Activated CD4-positive, alpha-beta T cell treated with anti-CD3 and anti-CD28 coated beads, Interleukin-2, Interleukin-4, amounts not matched to agents 100 ng/mL and 50 ng/mL, durations not matched to agents 16 hours and 8 hours (primary cell): ENCODE results near the gene STKLD1.
"Not testable (repeated sequence)": the region's sequence is repeated elsewhere in the genome, so short reads cannot be mapped to it uniquely, and the experiment has no call there.

ENCODE experiments used
- DNase-seq: peaks from one replicate; pipeline ENCODE4 v3.0.0-alpha.2; 2020; ENCODE audit warnings: low spot score

Gene STKLD1

DNA sequence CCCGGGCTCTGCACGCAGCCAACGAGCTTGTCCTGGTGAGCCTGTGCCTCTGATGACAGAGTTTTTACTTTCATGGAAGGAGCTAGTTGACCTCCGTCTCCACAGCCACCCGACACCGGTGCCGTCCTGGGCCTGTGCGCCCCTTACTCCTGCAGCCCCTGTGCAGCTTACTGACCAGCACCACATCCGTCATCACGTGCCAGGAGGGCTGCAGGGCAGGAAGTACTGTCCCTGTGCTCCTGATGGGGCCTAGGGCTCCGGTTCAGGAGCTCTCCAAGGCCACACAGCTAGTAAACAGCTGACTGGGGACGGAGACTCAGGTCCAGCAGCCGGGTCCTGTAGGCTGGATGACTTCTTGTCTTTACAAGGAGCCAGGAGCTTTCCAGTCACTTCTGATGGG, 10.2 kb downstream of the STKLD1 start:
- no peak for DNase-seq

- DNase-seq: no peak
Observed at GRCh38 chr9:133387680-133388079, 11.5 kb downstream of the STKLD1 start.

DNA sequence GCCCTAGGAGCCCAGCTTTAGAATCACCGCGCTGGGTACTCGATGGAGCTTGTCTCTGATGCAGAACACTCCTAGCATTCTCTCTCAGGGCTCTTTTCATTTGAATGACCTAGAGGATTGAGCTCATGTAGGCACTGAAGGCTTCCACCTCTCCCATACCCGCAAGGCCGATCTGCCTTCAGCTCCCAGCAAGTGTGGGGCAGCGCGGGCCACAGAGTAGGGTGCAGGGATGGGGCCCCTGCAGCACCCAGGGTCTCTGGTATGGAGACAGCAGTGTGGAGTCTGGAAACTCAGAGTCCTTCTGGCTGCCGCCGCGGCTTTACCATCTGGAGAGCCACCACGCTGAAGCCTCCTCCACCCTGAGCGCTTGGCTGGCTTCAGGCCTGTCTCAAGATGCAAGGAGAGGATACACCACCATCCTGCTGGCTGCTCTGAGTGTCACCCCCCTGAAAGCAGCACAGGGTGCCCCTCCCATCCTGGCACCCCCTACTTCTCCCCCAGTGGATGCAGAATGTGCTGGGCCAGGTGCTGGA, 12.9 kb downstream of the STKLD1 start:
- DNase-seq: no peak

- no peak for DNase-seq
Observed at GRCh38 chr9:133389562-133389961, 13.4 kb downstream of the STKLD1 start.

DNA sequence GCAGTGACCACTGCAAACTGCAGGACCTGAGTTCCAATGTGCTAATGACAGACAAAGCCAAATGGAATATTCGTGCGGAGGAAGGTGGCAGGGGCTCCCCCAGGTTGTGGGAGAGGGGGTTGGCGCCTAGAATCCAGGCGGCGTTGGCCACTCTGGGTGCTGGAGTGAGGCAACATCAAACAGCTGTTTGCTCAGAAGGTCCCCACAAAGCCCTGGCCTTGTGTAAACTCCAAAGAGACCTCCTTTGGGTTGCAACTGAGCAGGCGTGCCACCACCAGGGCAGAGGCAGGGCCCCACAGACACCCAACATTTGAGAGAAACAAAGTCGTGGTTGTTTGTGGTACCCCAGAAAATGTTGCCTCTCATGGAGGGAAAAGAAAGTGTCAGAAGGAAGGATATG, 14.5 kb downstream of the STKLD1 start:
- no peak for DNase-seq

DNA sequence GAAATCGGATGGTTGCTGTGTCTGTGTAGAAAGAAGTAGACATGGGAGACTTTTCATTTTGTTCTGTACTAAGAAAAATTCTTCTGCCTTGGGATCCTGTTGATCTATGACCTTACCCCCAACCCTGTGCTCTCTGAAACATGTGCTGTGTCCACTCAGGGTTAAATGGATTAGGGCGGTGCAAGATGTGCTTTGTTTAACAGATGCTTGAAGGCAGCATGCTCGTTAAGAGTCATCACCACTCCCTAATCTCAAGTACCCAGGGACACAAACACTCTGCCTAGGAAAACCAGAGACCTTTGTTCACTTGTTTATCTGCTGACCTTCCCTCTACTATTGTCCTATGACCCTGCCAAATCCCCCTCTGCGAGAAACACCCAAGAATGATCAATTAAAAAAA, 15.3 kb downstream of the STKLD1 start:
- DNase-seq: not testable (repeated sequence)

DNA sequence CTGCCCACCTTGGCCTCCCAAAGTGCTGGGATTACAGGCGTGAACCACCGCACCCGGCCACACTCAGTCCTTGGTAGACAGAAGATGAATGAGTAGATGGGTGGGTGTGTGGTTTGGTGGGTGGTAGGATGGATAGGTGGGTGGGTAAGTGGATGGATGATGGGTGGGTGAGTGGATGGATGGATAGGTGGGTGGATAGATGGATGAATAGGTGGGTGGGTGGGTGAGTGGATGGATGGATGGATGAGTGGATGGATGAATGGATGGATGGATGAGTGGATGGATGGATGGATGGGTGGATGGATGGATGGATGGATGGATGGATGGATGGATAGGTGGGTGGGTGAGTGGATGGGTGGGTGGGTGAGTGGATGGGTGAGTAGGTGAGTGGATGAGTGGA, 16.1 kb downstream of the STKLD1 start:
- not testable (repeated sequence) for DNase-seq

DNA sequence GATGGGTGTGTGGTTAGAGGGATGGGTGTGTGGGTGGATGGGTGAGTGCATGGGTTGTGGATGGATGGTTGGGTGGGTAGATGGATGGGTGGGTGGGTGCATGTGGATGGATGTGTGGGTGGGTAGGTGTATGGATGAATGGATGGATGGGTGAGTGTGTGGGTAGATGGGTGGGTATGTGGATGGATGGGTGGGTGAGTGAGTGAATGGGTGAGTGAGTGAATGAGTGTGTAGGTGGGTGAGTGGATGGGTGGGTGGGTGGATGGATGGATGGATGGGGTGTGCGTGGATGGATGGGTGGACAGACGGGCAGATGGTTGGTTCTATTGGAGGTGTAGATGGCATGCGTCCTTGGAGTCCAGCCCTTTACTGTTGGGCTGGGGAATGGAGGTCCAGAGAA, 17.2 kb downstream of the STKLD1 start:
- no peak for DNase-seq

DNA sequence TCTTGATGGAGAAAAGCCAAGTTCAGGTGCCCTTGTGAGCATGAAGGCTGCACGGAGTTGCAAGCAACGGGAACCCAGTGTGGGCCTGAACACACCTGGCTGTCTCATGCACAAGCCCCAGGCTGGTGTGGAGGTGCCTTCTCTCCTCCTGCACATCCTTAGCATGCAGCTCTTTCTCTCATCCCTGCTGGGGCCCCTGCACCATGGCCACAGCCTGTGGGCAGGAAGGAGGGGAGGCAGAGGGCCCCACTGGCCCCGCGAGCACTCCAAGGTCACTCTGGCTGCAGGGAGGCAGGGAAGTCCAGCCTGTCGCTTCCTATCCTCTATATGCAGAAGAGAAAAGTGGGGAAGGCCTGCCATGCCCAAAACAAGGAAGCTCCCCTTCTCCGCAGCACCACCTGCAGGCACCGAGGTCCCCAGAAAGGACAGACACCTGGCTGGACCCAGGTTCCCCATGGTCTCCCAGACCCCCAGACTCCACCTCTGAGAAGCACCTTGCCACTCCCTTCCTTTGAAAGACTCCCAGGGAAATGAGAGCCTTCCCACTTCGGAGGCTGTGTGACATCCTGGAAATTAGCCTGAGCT, 18.6 kb downstream of the STKLD1 start:
- no peak for DNase-seq

DNA sequence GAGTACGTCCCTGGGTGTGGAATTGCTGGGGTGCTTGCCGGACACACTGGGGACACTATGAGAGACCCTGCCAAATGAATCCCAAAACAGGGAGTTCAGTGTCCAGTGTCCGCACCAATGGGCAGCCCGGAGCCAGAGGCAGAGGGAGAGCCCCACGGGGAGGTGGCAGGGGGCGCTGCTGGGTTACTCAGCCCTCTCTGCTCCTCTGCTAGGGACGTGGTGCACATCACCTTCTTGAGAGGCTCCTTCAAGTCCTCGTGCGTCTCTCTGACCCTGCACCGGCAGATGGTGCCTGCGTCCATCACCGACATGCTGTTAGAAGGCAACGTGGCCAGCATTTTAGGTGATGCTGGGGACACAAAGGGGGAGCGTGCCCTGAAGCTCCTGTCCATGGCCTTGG, 20.8 kb downstream of the STKLD1 start:
- DNase-seq: no peak

DNA sequence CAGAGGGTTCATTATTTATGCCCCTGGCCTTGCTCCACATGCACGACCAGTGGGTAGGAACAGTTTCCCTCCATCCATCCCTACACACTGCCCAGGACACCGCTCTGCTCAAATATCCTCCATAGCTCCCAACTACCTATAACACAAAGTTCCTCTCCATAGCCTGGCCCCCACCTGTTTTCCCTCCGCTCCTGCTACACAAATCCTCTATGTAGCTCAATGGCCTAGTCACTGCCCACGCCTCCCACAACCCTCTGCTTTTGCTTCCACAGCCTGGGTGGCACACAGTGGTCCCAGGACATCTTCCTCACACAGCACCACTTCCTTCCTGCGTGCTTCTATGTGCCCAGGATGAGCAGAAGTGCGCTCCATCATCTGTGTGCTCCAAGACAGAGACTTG, 21.2 kb downstream of the STKLD1 start:
- DNase-seq: no peak

GRCh38 chr9:133397895-133398294, 21.7 kb downstream of the STKLD1 start:
- no peak for DNase-seq

DNA sequence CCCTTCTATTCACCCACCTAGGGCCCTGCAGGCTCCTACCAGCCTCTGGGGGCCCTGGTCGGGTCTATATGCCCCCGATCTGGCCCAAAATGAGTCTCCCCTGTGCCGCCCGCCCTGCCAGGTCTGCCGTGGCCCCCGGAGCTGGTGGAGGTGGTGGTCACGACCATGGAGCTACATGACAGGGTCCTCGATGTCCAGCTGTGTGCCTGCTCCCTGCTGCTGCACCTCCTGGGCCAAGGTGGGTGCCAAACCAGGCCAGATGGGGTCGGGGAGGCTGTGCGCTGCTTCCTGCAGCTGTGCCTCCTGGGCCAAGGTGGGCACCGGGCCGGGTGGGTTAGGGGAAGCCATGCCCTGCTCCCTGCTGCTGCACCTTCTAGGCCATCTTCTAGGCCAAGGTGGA, 24.1 kb downstream of the STKLD1 start:
- DNase-seq: no peak

- DNase-seq: no peak
Observed at GRCh38 chr9:133401588-133401987, 25.4 kb downstream of the STKLD1 start.

DNA sequence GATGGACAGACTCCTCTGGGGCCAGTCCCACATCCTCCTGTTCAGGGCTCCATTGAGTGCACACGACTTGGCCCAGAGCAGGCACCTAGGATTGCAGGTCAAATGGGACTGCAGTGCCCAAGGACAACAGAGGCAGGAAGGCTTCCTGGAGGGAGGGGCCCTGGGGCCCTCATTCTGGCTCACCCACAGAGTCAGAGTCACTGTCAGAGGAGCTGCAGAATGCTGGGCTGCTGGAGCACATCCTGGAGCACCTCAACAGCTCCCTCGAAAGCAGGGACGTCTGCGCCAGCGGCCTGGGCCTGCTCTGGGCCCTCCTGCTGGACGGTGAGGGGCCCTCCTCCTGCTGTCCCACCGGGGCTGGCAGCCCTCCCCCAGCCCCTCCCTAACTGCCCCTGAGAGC, 26.5 kb downstream of the STKLD1 start:
- no peak for DNase-seq

DNA sequence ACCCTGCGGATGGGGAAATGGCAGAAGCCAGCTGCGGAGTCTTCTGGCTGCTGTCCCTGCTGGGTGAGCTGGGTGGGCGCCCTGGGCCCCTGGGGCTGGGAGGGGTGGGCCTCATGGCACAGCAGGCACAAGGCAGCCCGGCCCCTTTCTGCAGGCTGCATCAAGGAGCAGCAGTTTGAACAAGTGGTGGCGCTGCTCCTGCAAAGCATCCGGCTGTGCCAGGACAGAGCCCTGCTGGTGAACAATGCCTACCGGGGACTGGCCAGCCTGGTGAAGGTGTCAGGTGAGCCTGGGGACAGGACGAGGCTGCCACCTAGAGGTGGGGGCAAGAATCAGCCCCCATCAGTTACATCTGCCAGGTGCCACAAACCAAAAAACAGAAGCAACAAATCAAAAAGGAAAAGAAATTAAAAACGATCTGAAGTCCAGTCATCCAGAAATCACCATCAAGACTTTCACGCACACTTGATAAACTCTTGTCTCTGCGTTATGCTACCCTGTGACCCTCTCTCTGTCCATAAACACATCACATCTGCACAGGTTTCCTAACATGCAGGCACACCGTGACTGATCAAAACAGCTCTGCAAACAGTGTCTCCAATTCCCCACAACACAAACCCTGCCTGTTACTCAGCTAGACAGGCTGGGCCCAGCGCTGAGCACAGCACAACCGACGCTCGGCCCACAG, 27.7 kb downstream of the STKLD1 start:
- peak; percentile 53 for DNase-seq

DNA sequence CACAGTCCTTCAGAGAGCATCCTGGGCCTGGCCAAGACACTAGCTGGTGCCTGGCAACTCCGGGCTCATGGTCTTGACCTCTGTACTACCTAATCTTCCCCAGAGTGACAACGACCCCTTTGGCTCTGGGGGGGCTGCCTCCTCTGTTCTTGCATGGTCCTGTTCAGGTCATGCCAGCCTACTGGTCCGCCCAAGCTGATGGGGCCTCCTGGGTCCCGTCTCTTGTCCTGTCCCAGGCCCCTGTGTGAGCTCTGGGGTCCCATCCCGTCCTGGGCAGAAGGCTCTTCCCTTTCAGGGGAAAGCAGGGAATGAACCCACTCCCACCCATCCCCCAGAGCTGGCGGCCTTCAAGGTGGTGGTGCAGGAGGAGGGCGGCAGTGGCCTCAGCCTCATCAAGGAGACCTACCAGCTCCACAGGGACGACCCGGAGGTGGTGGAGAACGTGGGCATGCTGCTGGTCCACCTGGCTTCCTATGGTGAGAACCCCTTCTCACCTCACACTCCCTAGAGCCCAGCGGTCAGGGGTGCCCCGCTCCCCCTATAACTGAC, 28.4 kb downstream of the STKLD1 start:
- no peak for DNase-seq

GRCh38 chr9:133405508-133406438, 29.6 kb downstream of the STKLD1 start:
- no peak for DNase-seq

DNA sequence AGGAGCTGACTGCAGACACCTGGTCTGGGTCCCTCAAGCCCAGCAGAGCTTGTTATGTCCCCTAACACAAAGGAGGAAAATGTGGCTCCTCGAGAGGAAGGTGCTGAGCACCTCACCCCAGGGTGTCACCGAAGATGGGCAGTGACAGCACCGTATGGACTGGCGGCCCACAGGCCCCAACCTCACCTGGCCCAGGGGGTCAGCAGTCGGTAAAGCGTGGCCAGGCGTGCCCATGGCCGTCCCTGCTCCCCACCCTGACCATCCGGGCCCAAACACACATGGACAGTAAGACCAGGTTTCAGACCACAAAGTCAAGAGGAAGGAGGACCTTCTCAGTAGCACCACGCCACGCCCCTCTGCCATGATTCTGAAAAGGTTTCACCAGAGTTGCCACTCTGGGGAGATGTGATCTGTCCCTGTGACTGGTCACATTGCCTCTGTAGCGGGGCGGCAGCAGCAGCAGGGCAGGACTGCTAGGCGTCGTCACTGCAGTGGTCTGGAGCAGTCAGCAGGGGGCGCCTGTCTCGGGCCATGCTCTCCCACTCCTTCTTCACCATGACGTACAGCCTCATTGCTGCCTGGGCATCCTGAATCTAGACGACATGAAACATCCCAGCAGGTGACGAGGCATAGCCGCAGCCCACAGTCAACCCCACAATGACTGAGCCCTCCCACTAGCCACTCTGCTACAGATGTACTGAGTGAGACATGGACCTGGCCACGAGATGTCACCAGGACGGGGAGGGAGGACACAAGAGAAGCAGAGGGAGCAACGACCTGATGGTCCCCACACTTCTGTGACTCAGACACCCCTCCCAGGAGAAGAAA, 30.5 kb downstream of the STKLD1 start:
- DNase-seq: peak; percentile 87

DNA sequence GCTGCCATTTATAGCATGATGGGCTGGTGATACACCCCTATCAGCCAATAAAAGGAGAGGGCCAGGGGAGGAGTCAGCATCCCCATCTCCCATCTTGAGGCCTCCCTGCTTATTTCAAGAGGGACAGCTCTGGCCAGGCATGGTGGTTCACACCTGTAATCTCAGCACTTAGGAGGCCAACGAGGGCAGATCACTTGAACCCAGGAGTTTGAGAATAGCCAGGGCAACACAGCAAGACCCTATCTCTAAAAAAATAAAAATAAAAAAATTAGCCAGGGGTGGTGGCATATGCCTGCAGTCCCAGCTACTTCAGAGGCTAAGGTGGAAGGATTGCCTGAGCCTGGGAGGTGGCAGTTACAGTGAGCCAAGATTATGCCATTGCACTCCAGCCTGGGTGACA, 31.9 kb downstream of the STKLD1 start:
- DNase-seq: no peak

GRCh38 chr9:133415170-133415569, 39.0 kb downstream of the STKLD1 start:
- DNase-seq: no peak
